Measurements from ENCODE around the gene NRF1.

The NRF1 gene

GRCh38 chr7:129740574-129741410 lies 129.3 kb downstream of the NRF1 start:
- TF ChIP-seq CTCF (IDR thresholded peaks at IDR 0.05), result no peak
- Histone ChIP-seq H3K27me3 (ENCODE audit: control insufficient read depth, insufficient read depth, low read length) (no peaks in the 10 kb centered on the region), H3K9me3 (ENCODE audit: control insufficient read depth, low read length) (no peaks in the 10 kb centered on the region), H3K27ac (no peak overlapping the region), H3K36me3 (ENCODE audit: control insufficient read depth, insufficient read depth, low read length) (no peaks in the 10 kb centered on the region), H2AFZ (no peak overlapping the region), H3K9ac (no peak overlapping the region), H3K79me2 (no peaks in the 10 kb centered on the region), H3K4me2 (ENCODE audit: low read length) (no peak overlapping the region), H3K4me3 (ENCODE audit: low read depth, low read length) (no peak overlapping the region), H3K4me1 (peaks cover 2% of the 10 kb centered on the region)

GRCh38 chr7:129741743-129742213 lies 130.3 kb downstream of the NRF1 start:
- no peaks in the 10 kb centered on the region for H3K9me3 ChIP-seq (ENCODE audit: control insufficient read depth, low read length)
- H3K4me1 ChIP-seq, result peaks cover 2% of the 10 kb centered on the region
- no peaks in the 10 kb centered on the region for H3K27me3 ChIP-seq (ENCODE audit: control insufficient read depth, insufficient read depth, low read length)
- no peak overlapping the region for H3K4me2 ChIP-seq (ENCODE audit: low read length)
- no peak overlapping the region for H3K4me3 ChIP-seq (ENCODE audit: low read depth, low read length)
- no peaks in the 10 kb centered on the region for H3K79me2 ChIP-seq
- no peak overlapping the region for H3K9ac ChIP-seq
- no peak for TF ChIP-seq CTCF (IDR thresholded peaks at IDR 0.05)
- H3K36me3 ChIP-seq (ENCODE audit: control insufficient read depth, insufficient read depth, low read length), result no peaks in the 10 kb centered on the region
- no peak overlapping the region for H3K27ac ChIP-seq
- H2AFZ ChIP-seq, result no peak overlapping the region

- H3K9ac ChIP-seq, result no peak overlapping the region
- H3K9me3 ChIP-seq (ENCODE audit: control insufficient read depth, low read length), result no peaks in the 10 kb centered on the region
- no peak overlapping the region for H3K4me3 ChIP-seq (ENCODE audit: low read depth, low read length)
- H3K36me3 ChIP-seq (ENCODE audit: control insufficient read depth, insufficient read depth, low read length), result no peaks in the 10 kb centered on the region
- H3K27me3 ChIP-seq (ENCODE audit: control insufficient read depth, insufficient read depth, low read length), result no peaks in the 10 kb centered on the region
- no peak overlapping the region for H2AFZ ChIP-seq
- H3K4me1 ChIP-seq, result peaks cover 2% of the 10 kb centered on the region
- no peak overlapping the region for H3K27ac ChIP-seq
- H3K79me2 ChIP-seq, result no peaks in the 10 kb centered on the region
- H3K4me2 ChIP-seq (ENCODE audit: low read length), result no peak overlapping the region
- no peak for TF ChIP-seq CTCF (IDR thresholded peaks at IDR 0.05)
Observed at GRCh38 chr7:129742256-129742655, 130.7 kb downstream of the NRF1 start.

- Histone ChIP-seq H3K4me1 (no peaks in the 10 kb centered on the region), H2AFZ (no peak overlapping the region), H3K27me3 (ENCODE audit: control insufficient read depth, insufficient read depth, low read length) (no peaks in the 10 kb centered on the region), H3K9ac (no peak overlapping the region), H3K4me3 (ENCODE audit: low read depth, low read length) (no peak overlapping the region), H3K79me2 (no peaks in the 10 kb centered on the region), H3K27ac (no peak overlapping the region), H3K36me3 (ENCODE audit: control insufficient read depth, insufficient read depth, low read length) (no peaks in the 10 kb centered on the region), H3K4me2 (ENCODE audit: low read length) (no peak overlapping the region), H3K9me3 (ENCODE audit: control insufficient read depth, low read length) (no peaks in the 10 kb centered on the region)
- TF ChIP-seq CTCF (IDR thresholded peaks at IDR 0.05), result no peak
Observed at GRCh38 chr7:129746857-129747529, 135.5 kb downstream of the NRF1 start.
